ENCODE results near the gene TM2D1.

GRCh38 chr1:61709908-61710289, 15.0 kb downstream of the TM2D1 start:
- TF ChIP-seq SP1 (IDR thresholded peaks at IDR 0.05) (no peak), SUZ12 (IDR thresholded peaks at IDR 0.05) (no peak), FOXM1 (IDR thresholded peaks at IDR 0.05; ENCODE audit: borderline replicate concordance) (no peak), BHLHE40 (IDR thresholded peaks at IDR 0.05; ENCODE audit: borderline replicate concordance) (no peak), ARNT (IDR thresholded peaks at IDR 0.05) (no peak), ZNF384 (IDR thresholded peaks at IDR 0.05) (no peak), HDGF (IDR thresholded peaks at IDR 0.05; ENCODE audit: borderline replicate concordance) (no peak), FOXK2 (IDR thresholded peaks at IDR 0.05) (no peak), ELF4 (IDR thresholded peaks at IDR 0.05) (no peak), FOXA1 (IDR thresholded peaks at IDR 0.05) (no peak)

Measured in HEK293T (cell line).